A172 (cell line): ENCODE results near the gene NOTCH2. TPM values are rescaled to one million over a fixed set of nuclear protein-coding genes. Genes with fewer than 3 reads are reported as not detected.
A peak's percentile ranks its signal among the peaks of the same experiment; 100 is the strongest.

Source experiments
- DNase-seq: peaks from one replicate; pipeline ENCODE4 v3.0.0-alpha.2; 2015; ENCODE audit warnings: low spot score
- total RNA-seq: library from RNA; depleted of rRNA; stranded (reverse); fragments of >200 nt; shearing (Covaris generic); gene quantifications from 2 replicates; pipeline ENCODE4 v1.2.3, GENCODE V29; 2014; rRNA removed

NOTCH2 gene
- total RNA-seq, 1 experiment from 2014 or later: 58.5 TPM

- DNase-seq: no peak
Measured at GRCh38 chr1:119878171-119878570, 191.3 kb downstream of the NOTCH2 start.

GRCh38 chr1:119874186-119874585, 195.3 kb downstream of the NOTCH2 start:
- DNase-seq: no peak

- DNase-seq: peak; percentile 54
Measured at GRCh38 chr1:119873135-119874015, 196.1 kb downstream of the NOTCH2 start.

GRCh38 chr1:119871881-119872280, 197.6 kb downstream of the NOTCH2 start:
- no peak for DNase-seq

GRCh38 chr1:119870917-119871596, 198.4 kb downstream of the NOTCH2 start:
- peak; percentile 66 for DNase-seq

GRCh38 chr1:119869995-119870394, 199.5 kb downstream of the NOTCH2 start:
- no peak for DNase-seq

GRCh38 chr1:119868176-119868575, 201.3 kb downstream of the NOTCH2 start:
- no peak for DNase-seq

- no peak for DNase-seq
Measured at GRCh38 chr1:119866451-119866850, 203.0 kb downstream of the NOTCH2 start.

GRCh38 chr1:119865627-119866026, 203.8 kb downstream of the NOTCH2 start:
- DNase-seq: no peak

- no peak for DNase-seq
Measured at GRCh38 chr1:119862276-119862675, 207.2 kb downstream of the NOTCH2 start.

Other genes starting within 250 kb of the NOTCH2 start
- not detected in 2 replicates for gene ADAM30, start 173.1 kb downstream of the NOTCH2 start, total RNA-seq
- 33.2 and 34.4 TPM in 2 replicates for gene SEC22B, start 106.9 kb upstream of the NOTCH2 start, total RNA-seq